Cardiac fibroblast (primary cell): Measurements from ENCODE around the gene GUCA2B.

Source experiments
- DNase-seq, 2 donors: peaks; one replicate each; pipeline versions ENCODE4 v3.0.0 to v3.0.0-alpha.2; 2010; ENCODE audit warnings: low read depth in 2 of 2
- H3K4me3 ChIP-seq, 2 donors: replicated peaks in 1 of 2; 1 replicate in 1 of 2; 2 replicates in 1 of 2; pipeline ENCODE4 v1.5.1; 2011; ENCODE audit warnings: low read depth in 2 of 2, low read length in 2 of 2, mild to moderate bottlenecking in 2 of 2, moderate library complexity in 1 of 2
- CTCF ChIP-seq: IDR thresholded peaks from one replicate; pipeline ENCODE4 v1.5.1; 2011; ENCODE audit warnings: low read depth, mild to moderate bottlenecking, low read length, inconsistent platforms

GUCA2B gene

GRCh38 chr1:42146626-42147320 lies 6.4 kb upstream of the GUCA2B start:
- peak; percentile 91 for TF ChIP-seq CTCF
- DNase-seq, result peak; percentile 63 to 67
- no peak overlapping the region for H3K4me3 ChIP-seq

- no peak overlapping the region for H3K4me3 ChIP-seq
- no peak for DNase-seq
Measured at GRCh38 chr1:42148166-42148565, 5.0 kb upstream of the GUCA2B start.

GRCh38 chr1:42150651-42151050 lies 2.6 kb upstream of the GUCA2B start:
- TF ChIP-seq CTCF, result no peak
- H3K4me3 ChIP-seq, result no peak overlapping the region
- DNase-seq, result no peak

More at GRCh38 chr1:42148166-42148565, 5.0 kb upstream of the GUCA2B start:
- TF ChIP-seq CTCF, result no peak

- no peak for DNase-seq
- no peak for TF ChIP-seq CTCF
- H3K4me3 ChIP-seq, result no peak overlapping the region
Measured at GRCh38 chr1:42152119-42152518, 1.1 kb upstream of the GUCA2B start.

- TF ChIP-seq CTCF, result no peak
- no peak for DNase-seq
- H3K4me3 ChIP-seq, result no peak overlapping the region
Measured at GRCh38 chr1:42153624-42154023, 414 bp downstream of the GUCA2B start.

GRCh38 chr1:42154685-42155084 lies 1.5 kb downstream of the GUCA2B start:
- no peak for TF ChIP-seq CTCF
- H3K4me3 ChIP-seq, result no peak overlapping the region
- no peak for DNase-seq

GRCh38 chr1:42155362-42155761 lies 2.2 kb downstream of the GUCA2B start:
- DNase-seq, result no peak
- H3K4me3 ChIP-seq, result no peak overlapping the region
- no peak for TF ChIP-seq CTCF
